ENCODE results near the gene ZNF853.

Gene ZNF853

GRCh38 chr7:6647541-6647940 is 32.1 kb downstream of the ZNF853 start:
- Mint-ChIP-seq H3K9me3 (no peaks in the 10 kb centered on the region), H3K36me3 (peaks cover 25% of the 10 kb centered on the region), H3K27me3 (no peaks in the 10 kb centered on the region), H3K4me1 (no peaks in the 10 kb centered on the region), H3K27ac (no peak overlapping the region), H3K4me3 (no peak overlapping the region)
- ATAC-seq (ENCODE audit: low read depth), result no peak
- no peak for DNase-seq (ENCODE audit: low spot score in 2 of 2)

DNA sequence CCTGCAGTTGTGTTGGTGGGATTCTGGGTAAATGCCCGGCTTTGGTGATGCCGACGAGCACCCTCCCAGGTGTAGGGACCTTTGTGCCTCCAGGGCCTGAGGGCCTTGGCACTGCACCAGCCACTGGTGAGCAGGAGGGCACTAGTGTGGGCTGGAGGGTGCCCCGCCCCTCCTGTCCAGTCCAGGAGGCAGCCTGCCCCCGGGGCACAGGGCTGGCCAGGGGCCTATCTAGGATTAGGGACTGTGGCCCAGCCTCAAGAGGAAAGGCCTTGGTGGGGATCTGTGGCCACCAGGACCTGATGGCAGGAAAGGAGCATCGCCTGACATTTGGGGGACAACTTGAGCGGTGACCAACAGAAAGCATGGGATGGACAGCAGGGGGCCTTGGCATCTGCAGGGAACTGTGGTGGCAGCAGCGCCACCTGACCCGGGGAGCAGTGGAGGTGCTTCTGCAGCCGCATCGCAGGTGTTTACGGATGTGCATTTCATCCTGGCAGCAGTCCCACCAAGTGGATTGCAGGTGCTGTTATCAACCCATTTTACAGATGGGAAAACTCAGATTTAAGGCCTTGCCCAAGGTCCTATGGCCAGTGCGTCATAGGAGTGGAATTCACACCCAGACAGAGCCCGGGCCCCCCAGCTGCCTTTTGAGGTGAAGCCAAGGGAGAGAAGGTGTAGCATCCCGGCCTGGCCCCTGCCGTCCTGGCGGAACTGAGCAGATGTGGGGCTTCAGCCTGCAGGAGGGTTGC is 32.8 kb downstream of the ZNF853 start:
- no peak overlapping the region for H3K4me3 Mint-ChIP-seq
- DNase-seq (ENCODE audit: low spot score in 2 of 2) (no peak), ATAC-seq (ENCODE audit: low read depth) (no peak)
- no peaks in the 10 kb centered on the region for H3K9me3 Mint-ChIP-seq
- no peaks in the 10 kb centered on the region for H3K27me3 Mint-ChIP-seq
- H3K36me3 Mint-ChIP-seq, result peaks cover 22% of the 10 kb centered on the region
- H3K4me1 Mint-ChIP-seq, result no peaks in the 10 kb centered on the region
- H3K27ac Mint-ChIP-seq, result no peak overlapping the region

- Mint-ChIP-seq H3K27me3 (no peaks in the 10 kb centered on the region), H3K4me1 (no peaks in the 10 kb centered on the region), H3K27ac (peak overlapping the region; percentile 69), H3K9me3 (no peaks in the 10 kb centered on the region), H3K36me3 (peaks cover 22% of the 10 kb centered on the region), H3K4me3 (no peak overlapping the region)
- no peak for DNase-seq (ENCODE audit: low spot score in 2 of 2)
- ATAC-seq (ENCODE audit: low read depth), result no peak
Measured at GRCh38 chr7:6648815-6649104, 33.4 kb downstream of the ZNF853 start.

DNA sequence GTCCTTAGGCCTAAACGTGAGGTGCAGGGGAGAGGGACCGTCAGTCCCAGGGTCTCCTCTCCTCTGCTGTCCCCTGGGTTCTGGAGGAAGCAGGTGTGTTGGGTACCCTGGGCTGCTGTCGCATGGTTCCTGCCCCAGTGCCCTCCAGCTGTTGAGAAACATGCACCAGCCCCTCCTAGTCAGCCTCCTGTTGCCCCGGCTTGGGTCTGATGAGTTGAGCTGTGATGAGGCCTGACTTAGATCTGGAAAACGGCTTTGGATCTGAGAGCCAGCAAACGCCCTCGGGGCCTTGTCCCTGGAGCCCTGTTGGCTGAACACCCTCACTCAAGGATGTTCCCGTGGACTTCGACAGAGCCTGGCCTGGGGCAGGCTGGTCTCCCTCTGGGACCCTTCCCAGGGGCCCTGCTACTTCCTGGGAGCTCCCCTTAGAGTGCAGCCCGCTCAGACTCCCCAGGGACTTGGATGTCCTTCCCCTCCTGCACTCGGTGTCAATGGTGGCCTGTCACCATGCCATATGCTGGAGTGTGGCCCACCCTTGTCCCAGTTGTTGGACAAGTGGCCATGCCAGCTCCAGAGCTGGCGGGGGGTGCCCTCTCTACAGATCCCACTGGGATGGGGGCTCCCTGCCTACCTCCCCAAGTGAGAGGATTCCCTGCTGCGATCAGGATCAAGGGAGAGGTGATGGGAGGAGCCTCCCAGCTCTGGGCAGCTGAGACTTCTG is 34.0 kb downstream of the ZNF853 start:
- Mint-ChIP-seq H3K36me3 (peaks cover 18% of the 10 kb centered on the region), H3K27ac (peak overlapping the region; percentile 69), H3K4me3 (no peak overlapping the region)

DNA sequence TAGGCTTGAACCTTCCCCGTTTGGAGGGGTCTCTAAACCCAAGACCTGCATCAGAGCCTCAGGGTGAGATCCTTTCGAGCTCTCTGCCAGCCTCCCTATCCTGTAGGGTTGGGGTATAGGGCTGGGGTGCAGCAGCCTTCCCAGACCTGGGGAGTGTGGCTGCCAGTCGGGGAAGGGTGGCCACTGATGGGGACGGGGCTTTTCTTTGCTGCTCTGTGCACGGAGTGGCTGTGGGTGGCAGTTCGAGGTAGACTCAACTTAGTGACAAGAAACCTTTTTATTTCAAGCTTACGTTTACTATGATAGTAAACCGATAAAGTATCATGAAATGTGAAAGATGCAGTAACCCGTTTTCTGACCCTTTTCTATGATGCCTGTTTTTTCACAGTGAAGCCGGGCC is 34.7 kb downstream of the ZNF853 start:
- DNase-seq (ENCODE audit: low spot score in 2 of 2) (no peak), ATAC-seq (ENCODE audit: low read depth) (no peak)
- Mint-ChIP-seq H3K27ac (no peak overlapping the region), H3K4me3 (no peak overlapping the region), H3K36me3 (peaks cover 21% of the 10 kb centered on the region), H3K4me1 (no peaks in the 10 kb centered on the region), H3K9me3 (no peaks in the 10 kb centered on the region), H3K27me3 (no peaks in the 10 kb centered on the region)

More for the DNA sequence above, 34.0 kb downstream of the ZNF853 start:
- Mint-ChIP-seq H3K9me3 (no peaks in the 10 kb centered on the region), H3K4me1 (no peaks in the 10 kb centered on the region), H3K27me3 (no peaks in the 10 kb centered on the region)
- no peak for ATAC-seq (ENCODE audit: low read depth)
- no peak for DNase-seq (ENCODE audit: low spot score in 2 of 2)

- peak overlapping the region; percentile 55 for H3K27ac Mint-ChIP-seq
- DNase-seq (ENCODE audit: low spot score in 2 of 2) (no peak), ATAC-seq (ENCODE audit: low read depth) (no peak)
- H3K27me3 Mint-ChIP-seq, result no peaks in the 10 kb centered on the region
- H3K36me3 Mint-ChIP-seq, result peaks cover 25% of the 10 kb centered on the region
- H3K4me1 Mint-ChIP-seq, result no peaks in the 10 kb centered on the region
- H3K4me3 Mint-ChIP-seq, result no peak overlapping the region
- H3K9me3 Mint-ChIP-seq, result no peaks in the 10 kb centered on the region
Measured at GRCh38 chr7:6650521-6651011, 35.2 kb downstream of the ZNF853 start.

GRCh38 chr7:6651851-6652445 is 36.5 kb downstream of the ZNF853 start:
- H3K27ac Mint-ChIP-seq, result no peak overlapping the region
- no peaks in the 10 kb centered on the region for H3K4me1 Mint-ChIP-seq
- ATAC-seq (ENCODE audit: low read depth) (no peak), DNase-seq (ENCODE audit: low spot score in 2 of 2) (no peak)
- no peak overlapping the region for H3K4me3 Mint-ChIP-seq
- H3K9me3 Mint-ChIP-seq, result no peaks in the 10 kb centered on the region
- H3K36me3 Mint-ChIP-seq, result peaks cover 24% of the 10 kb centered on the region
- no peaks in the 10 kb centered on the region for H3K27me3 Mint-ChIP-seq

- no peak overlapping the region for H3K4me3 Mint-ChIP-seq
- no peaks in the 10 kb centered on the region for H3K4me1 Mint-ChIP-seq
- ATAC-seq (ENCODE audit: low read depth), result no peak
- DNase-seq (ENCODE audit: low spot score in 2 of 2), result no peak
- H3K27ac Mint-ChIP-seq, result no peak overlapping the region
- no peaks in the 10 kb centered on the region for H3K27me3 Mint-ChIP-seq
- H3K36me3 Mint-ChIP-seq, result peaks cover 23% of the 10 kb centered on the region
- no peaks in the 10 kb centered on the region for H3K9me3 Mint-ChIP-seq
Measured at GRCh38 chr7:6652446-6653011, 37.1 kb downstream of the ZNF853 start.

- no peak overlapping the region for H3K4me3 Mint-ChIP-seq
- H3K27me3 Mint-ChIP-seq, result no peaks in the 10 kb centered on the region
Measured at GRCh38 chr7:6653071-6654003, 37.9 kb downstream of the ZNF853 start.

DNA sequence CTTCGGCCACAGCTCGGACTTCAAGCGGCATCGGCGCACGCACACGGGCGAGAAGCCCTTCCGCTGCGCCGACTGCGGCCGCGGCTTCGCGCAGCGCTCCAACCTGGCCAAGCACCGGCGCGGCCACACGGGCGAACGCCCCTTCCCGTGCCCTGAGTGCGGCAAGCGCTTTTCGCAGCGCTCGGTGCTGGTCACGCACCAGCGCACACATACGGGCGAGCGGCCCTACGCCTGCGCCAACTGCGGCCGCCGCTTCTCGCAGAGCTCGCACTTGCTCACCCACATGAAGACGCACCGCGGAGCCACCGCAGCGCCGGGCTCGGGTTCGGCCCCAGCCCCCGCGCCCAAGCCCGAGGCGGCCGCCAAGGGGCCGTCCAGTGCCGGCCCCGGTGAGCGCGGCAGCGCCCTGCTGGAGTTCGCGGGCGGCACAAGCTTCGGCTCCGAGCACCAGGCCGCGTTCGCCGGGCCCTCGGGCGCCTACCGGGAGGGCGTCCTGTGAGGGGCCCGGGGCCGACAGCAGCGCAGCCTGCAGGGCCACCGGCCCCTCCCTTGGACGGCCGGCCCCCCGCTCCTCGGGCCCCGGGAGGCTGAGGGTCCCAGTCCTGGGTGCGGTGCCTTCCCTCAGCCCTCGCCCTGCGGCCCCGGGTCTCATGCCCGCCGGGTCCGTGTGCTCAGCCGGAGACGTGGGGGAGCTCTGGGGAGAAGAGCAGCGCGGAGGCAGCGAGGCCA is 38.9 kb downstream of the ZNF853 start:
- Mint-ChIP-seq H3K27ac (no peak overlapping the region), H3K4me1 (peaks cover 7% of the 10 kb centered on the region)
- no peak for ATAC-seq (ENCODE audit: low read depth)

More at GRCh38 chr7:6653071-6654003, 37.9 kb downstream of the ZNF853 start:
- H3K36me3 Mint-ChIP-seq, result peaks cover 23% of the 10 kb centered on the region
- H3K9me3 Mint-ChIP-seq, result no peaks in the 10 kb centered on the region
- H3K4me1 Mint-ChIP-seq, result peaks cover 2% of the 10 kb centered on the region
- DNase-seq (ENCODE audit: low spot score in 2 of 2) (no peak), ATAC-seq (ENCODE audit: low read depth) (no peak)
- H3K27ac Mint-ChIP-seq, result no peak overlapping the region

GRCh38 chr7:6654842-6655610 is 39.6 kb downstream of the ZNF853 start:
- H3K4me3 Mint-ChIP-seq, result no peak overlapping the region
- no peaks in the 10 kb centered on the region for H3K27me3 Mint-ChIP-seq
- ATAC-seq (ENCODE audit: low read depth) (no peak), DNase-seq (ENCODE audit: low spot score in 2 of 2) (no peak)
- H3K27ac Mint-ChIP-seq, result no peak overlapping the region
- H3K9me3 Mint-ChIP-seq, result no peaks in the 10 kb centered on the region
- H3K4me1 Mint-ChIP-seq, result peaks cover 7% of the 10 kb centered on the region
- H3K36me3 Mint-ChIP-seq, result peaks cover 18% of the 10 kb centered on the region

More for the DNA sequence above, 38.9 kb downstream of the ZNF853 start:
- DNase-seq (ENCODE audit: low spot score in 2 of 2), result no peak
- Mint-ChIP-seq H3K4me3 (no peak overlapping the region), H3K36me3 (peaks cover 19% of the 10 kb centered on the region), H3K27me3 (no peaks in the 10 kb centered on the region), H3K9me3 (no peaks in the 10 kb centered on the region)

DNA sequence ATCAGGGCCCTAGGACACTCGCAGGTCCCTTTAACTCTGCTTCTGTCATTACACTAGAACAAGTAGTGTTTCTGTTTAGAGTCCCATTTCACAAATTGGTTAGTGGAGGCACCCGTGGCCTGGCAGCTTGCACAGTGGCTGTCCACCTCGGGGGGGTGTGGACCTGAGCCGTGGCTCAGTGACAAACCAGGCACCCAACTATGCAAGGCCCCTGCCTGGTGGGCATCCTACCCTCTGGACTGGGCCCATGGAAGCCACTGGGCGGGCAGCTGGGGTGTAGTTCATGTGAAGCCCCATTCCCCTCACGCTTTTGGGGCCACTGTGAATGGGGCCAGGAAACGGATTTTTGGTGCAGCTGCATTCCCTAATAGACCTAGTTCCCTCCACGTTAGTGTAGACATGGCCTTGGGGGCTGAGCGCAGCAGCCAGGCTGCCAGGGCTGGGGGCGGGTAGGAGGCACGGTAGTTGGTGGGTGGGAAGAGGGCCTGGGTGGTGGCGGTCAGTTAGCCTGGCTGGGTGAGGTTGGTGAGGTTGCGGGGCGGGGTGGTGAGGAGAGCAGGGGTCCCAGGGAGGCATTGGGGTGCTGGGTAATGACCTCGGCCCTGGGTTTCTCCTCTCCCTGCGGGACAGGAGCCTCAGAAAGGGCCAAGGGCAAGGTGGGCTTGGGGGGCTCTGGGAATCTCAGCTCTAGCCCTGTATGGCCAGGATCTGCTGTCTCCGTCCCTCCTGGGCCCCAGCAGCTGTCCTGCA is 40.4 kb downstream of the ZNF853 start:
- no peaks in the 10 kb centered on the region for H3K9me3 Mint-ChIP-seq
- no peaks in the 10 kb centered on the region for H3K27me3 Mint-ChIP-seq
- H3K36me3 Mint-ChIP-seq, result peaks cover 14% of the 10 kb centered on the region
- no peak overlapping the region for H3K4me3 Mint-ChIP-seq
- ATAC-seq (ENCODE audit: low read depth) (no peak), DNase-seq (ENCODE audit: low spot score in 2 of 2) (no peak)
- H3K27ac Mint-ChIP-seq, result no peak overlapping the region
- peaks cover 7% of the 10 kb centered on the region for H3K4me1 Mint-ChIP-seq

Measured in memory B cell (primary cell).